HepG2 (cell line): ENCODE results near the gene OR3A3.
"Not testable (repeated sequence)": the region's sequence is repeated elsewhere in the genome, so short reads cannot be mapped to it uniquely, and the experiment has no call there.

ENCODE experiments used
- CHD2 ChIP-seq: IDR thresholded peaks from 2 replicates; pipeline ENCODE4 v1.6.1; 2011; ENCODE audit warnings: low read depth, low read length, improper control_type of control experiment
- CTCF ChIP-seq: sonication (generic); formaldehyde crosslinking; IDR thresholded peaks from 2 replicates; pipeline ENCODE4 v1.5.0; 2020; ENCODE audit warnings: mild to moderate bottlenecking, missing genetic modification reagents, moderate library complexity
- EP300 ChIP-seq, 3 experiments: sonication (generic) in 1 of 3; formaldehyde crosslinking in 1 of 3; IDR thresholded peaks; 2 replicates each; pipeline versions ENCODE4 v1.5.1 to v1.6.1; 2011 to 2020; ENCODE audit warnings: low read depth in 2 of 3, low read length in 2 of 3, borderline replicate concordance in 1 of 3, improper control_type of control experiment in 1 of 3, mild to moderate bottlenecking in 1 of 3, missing genetic modification reagents in 1 of 3, moderate library complexity in 1 of 3
- FOXJ3 ChIP-seq: sonication (generic); formaldehyde crosslinking; IDR thresholded peaks from 2 replicates; pipeline ENCODE4 v1.4.0; 2020; ENCODE audit warnings: missing genetic modification reagents, mild to moderate bottlenecking, borderline replicate concordance
- RAD21 ChIP-seq: fragments of 450-650 bp; formaldehyde crosslinking; IDR thresholded peaks from 2 replicates; pipeline ENCODE4 v1.5.0; 2020; ENCODE audit warnings: mild to moderate bottlenecking
- TAF1 ChIP-seq: sonication (generic); formaldehyde crosslinking; IDR thresholded peaks from 2 replicates; pipeline ENCODE4 v1.4.0; 2020; ENCODE audit warnings: missing genetic modification reagents
- YY1 ChIP-seq: IDR thresholded peaks from 2 replicates; pipeline ENCODE4 v1.6.1; 2011; ENCODE audit warnings: low read length, low read depth, moderate library complexity, mild to moderate bottlenecking; ENCODE audit not compliant: insufficient read depth, insufficient replicate concordance
- ZNF225 ChIP-seq: sonication (generic); formaldehyde crosslinking; IDR thresholded peaks from 2 replicates; pipeline ENCODE4 v1.4.0; 2020; ENCODE audit warnings: mild to moderate bottlenecking, missing genetic modification reagents
- ZNF382 ChIP-seq: sonication (generic); formaldehyde crosslinking; IDR thresholded peaks from 2 replicates; pipeline ENCODE4 v1.5.0; 2020; ENCODE audit warnings: missing genetic modification reagents, mild to moderate bottlenecking, borderline replicate concordance

- not testable (repeated sequence) for TF ChIP-seq TAF1 (CRISPR knock-in tag); FOXJ3; CTCF (CRISPR knock-in tag); ZNF225 (CRISPR knock-in tag); EP300 (IDR thresholded peaks at IDR 0.05; ENCODE audit: low read depth in 2 of 2, low read length in 2 of 2); EP300 (CRISPR knock-in tag; IDR thresholded peaks at IDR 0.05; ENCODE audit: borderline replicate concordance); YY1; RAD21 (CRISPR knock-in tag); CHD2; ZNF382
These were observed 55.2 kb downstream of the OR3A3 start for GRCh38 chr17:3466355-3466754.
